Activated naive CD4-positive, alpha-beta T cell treated with anti-CD3 and anti-CD28 coated beads for 36 hours (primary cell): Measurements from ENCODE around the gene UBA1. TPM values are rescaled to one million over a fixed set of nuclear protein-coding genes. Genes with fewer than 3 reads are reported as not detected.

Experiments used
- CTCF ChIA-PET: fragments of 350-600 bp; sonication (Branson Sonifier 250); formaldehyde crosslinking; loops from one replicate; lab custom pipeline; 2021; ENCODE audit warnings: antibody characterized with exemption; lab: Charles Lee
- DNase-seq: peaks from one replicate; pipeline ENCODE4 v3.0.0-alpha.2; 2020
- H3K27ac Mint-ChIP-seq: one replicate; pipeline ENCODE4 v1.8.0; 2021; ENCODE audit warnings: mild to moderate bottlenecking, mixed read lengths
- H3K27me3 Mint-ChIP-seq: one replicate; pipeline ENCODE4 v1.8.0; 2021; ENCODE audit warnings: low read depth, mixed read lengths
- H3K36me3 Mint-ChIP-seq: one replicate; pipeline ENCODE4 v1.8.0; 2021; ENCODE audit warnings: low read depth, mixed read lengths
- H3K4me1 Mint-ChIP-seq: one replicate; pipeline ENCODE4 v1.8.0; 2021; ENCODE audit warnings: low read depth, mixed read lengths
- H3K4me3 Mint-ChIP-seq: one replicate; pipeline ENCODE4 v1.8.0; 2021; ENCODE audit warnings: mild to moderate bottlenecking, moderate library complexity, mixed read lengths
- H3K9me3 Mint-ChIP-seq: one replicate; pipeline ENCODE4 v1.8.0; 2021; ENCODE audit warnings: mixed read lengths
- intact Hi-C: fragments of 100-400 bp; cut with micrococcal nuclease; formaldehyde crosslinking; loops from one replicate; pipeline ENCODE4 v1.15.1; 2023
- total RNA-seq, 2 experiments: library from RNA; stranded (reverse); gene quantifications; one replicate each; pipeline ENCODE4 v1.2.3, GENCODE V29; 2021

UBA1 gene
- total RNA-seq, 2 experiments from 2014 or later = 246 to 251 TPM

GRCh38 chrX:47184486-47184885 lies 9.1 kb upstream of the UBA1 start:
- Mint-ChIP-seq H3K27ac (no peak overlapping the region), H3K27me3 (no peaks in the 10 kb centered on the region), H3K4me1 (peaks cover 17% of the 10 kb centered on the region), H3K9me3 (no peaks in the 10 kb centered on the region), H3K4me3 (no peak overlapping the region), H3K36me3 (peaks cover 6% of the 10 kb centered on the region)
- no peak for DNase-seq
- intact Hi-C loops = no loop called here
- CTCF ChIA-PET = no interaction called here

DNA sequence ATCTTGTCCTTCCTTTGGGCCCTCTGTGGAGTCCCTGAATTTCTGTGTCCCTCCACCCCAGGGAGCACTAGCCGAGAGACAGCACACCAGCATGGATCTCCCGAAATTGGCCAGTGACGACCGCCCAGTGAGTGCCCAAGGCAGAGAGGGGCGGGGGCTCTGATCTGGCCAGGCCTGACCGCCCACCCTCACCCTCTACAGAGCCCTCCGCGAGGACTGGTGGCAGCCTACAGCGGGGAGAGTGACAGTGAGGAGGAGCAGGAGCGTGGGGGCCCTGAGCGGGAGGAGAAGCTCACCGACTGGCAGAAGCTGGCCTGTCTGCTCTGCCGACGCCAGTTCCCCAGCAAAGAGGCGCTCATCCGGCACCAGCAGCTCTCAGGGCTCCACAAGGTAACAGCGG lies 8.4 kb upstream of the UBA1 start:
- peak overlapping the region; percentile 3 for H3K27ac Mint-ChIP-seq
- H3K4me1 Mint-ChIP-seq = peaks cover 20% of the 10 kb centered on the region
- H3K27me3 Mint-ChIP-seq = no peaks in the 10 kb centered on the region
- intact Hi-C loops = no loop called here
- no peaks in the 10 kb centered on the region for H3K9me3 Mint-ChIP-seq
- peaks cover 5% of the 10 kb centered on the region for H3K36me3 Mint-ChIP-seq
- no peak for DNase-seq
- H3K4me3 Mint-ChIP-seq = no peak overlapping the region
- CTCF ChIA-PET = no interaction called here

DNA sequence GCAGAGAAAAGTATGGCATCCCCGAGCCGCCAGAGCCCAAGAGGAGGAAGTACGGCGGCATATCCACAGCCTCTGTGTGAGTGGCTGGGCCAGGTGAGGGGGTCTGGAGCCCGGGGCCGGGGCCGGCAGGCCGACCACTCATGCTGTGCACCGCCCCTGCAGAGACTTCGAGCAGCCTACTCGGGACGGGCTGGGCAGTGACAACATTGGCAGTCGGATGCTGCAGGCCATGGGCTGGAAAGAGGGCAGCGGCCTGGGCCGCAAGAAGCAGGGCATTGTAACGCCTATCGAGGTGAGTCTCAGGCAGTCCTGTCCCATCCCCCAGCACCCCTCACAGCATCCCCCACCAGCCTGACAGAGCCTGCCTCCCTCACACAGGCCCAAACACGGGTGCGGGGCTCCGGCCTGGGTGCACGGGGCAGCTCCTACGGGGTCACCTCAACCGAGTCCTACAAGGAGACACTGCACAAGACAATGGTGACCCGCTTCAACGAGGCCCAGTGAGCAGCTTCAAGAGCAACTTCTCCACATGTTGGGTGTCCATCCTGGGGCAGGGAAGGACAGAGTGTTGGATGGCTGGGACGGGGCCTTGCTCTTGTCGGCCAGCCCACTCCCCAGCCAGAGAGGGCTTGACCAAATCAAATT lies 7.4 kb upstream of the UBA1 start:
- Mint-ChIP-seq H3K27me3 (no peaks in the 10 kb centered on the region), H3K4me3 (no peak overlapping the region), H3K4me1 (peaks cover 23% of the 10 kb centered on the region), H3K27ac (peak overlapping the region; percentile 3), H3K9me3 (no peaks in the 10 kb centered on the region), H3K36me3 (peaks cover 5% of the 10 kb centered on the region)
- CTCF ChIA-PET = no interaction called here
- intact Hi-C loops = no loop called here
- DNase-seq = no peak

DNA sequence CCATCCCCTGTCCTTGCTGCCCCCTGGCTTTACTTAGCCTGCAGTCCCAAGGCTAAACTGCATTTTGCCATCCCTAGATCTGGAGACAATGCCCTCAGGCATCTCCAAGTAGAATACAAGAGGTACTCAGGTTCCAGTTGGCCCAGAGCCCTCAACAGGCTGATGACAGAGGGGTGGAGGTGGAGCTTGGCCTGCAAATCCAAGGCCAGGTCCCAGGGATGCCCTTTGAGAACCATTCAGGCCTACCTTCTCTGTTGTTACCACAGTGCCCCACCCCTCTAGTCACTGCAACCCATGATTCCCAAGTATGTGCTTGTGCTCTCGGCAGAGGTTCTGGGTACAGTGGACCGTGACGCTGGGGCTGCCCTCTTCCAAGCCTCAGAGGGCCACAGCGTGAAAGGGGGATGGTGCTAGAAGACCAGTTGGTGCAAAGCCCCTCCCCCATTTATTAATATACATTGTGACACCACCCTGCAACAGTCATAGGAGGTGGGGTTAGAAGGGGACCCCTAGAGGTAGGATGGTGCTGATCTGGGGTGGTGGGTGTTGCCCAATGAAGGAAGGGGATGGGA lies 6.4 kb upstream of the UBA1 start:
- no peak for DNase-seq
- H3K27me3 Mint-ChIP-seq = no peaks in the 10 kb centered on the region
- H3K27ac Mint-ChIP-seq = no peak overlapping the region
- peaks cover 23% of the 10 kb centered on the region for H3K4me1 Mint-ChIP-seq
- CTCF ChIA-PET = interaction anchor here (1.5 kb wide), 1 partner anchor 42 kb away, joined by 3 read pairs; the partner anchor contains the start of genes NDUFB11 and RBM10
- H3K36me3 Mint-ChIP-seq = peaks cover 1% of the 10 kb centered on the region
- H3K4me3 Mint-ChIP-seq = no peak overlapping the region
- H3K9me3 Mint-ChIP-seq = no peaks in the 10 kb centered on the region
- intact Hi-C loops = no loop called here

GRCh38 chrX:47189906-47190305 lies 3.7 kb upstream of the UBA1 start:
- CTCF ChIA-PET = interaction anchor here (0.8 kb wide), 1 partner anchor 45 kb away, joined by 3 read pairs; the partner anchor contains the start of gene RBM10
- Mint-ChIP-seq H3K27me3 (no peaks in the 10 kb centered on the region), H3K4me1 (peaks cover 39% of the 10 kb centered on the region), H3K9me3 (no peaks in the 10 kb centered on the region), H3K27ac (no peak overlapping the region), H3K4me3 (no peak overlapping the region), H3K36me3 (peaks cover 7% of the 10 kb centered on the region)
- no peak for DNase-seq
- intact Hi-C loops = loop anchor here (1.0 to 5.0 kb wide), 3 partner anchors 61 to 837 kb away; no protein-coding TSS in a partner anchor

DNA sequence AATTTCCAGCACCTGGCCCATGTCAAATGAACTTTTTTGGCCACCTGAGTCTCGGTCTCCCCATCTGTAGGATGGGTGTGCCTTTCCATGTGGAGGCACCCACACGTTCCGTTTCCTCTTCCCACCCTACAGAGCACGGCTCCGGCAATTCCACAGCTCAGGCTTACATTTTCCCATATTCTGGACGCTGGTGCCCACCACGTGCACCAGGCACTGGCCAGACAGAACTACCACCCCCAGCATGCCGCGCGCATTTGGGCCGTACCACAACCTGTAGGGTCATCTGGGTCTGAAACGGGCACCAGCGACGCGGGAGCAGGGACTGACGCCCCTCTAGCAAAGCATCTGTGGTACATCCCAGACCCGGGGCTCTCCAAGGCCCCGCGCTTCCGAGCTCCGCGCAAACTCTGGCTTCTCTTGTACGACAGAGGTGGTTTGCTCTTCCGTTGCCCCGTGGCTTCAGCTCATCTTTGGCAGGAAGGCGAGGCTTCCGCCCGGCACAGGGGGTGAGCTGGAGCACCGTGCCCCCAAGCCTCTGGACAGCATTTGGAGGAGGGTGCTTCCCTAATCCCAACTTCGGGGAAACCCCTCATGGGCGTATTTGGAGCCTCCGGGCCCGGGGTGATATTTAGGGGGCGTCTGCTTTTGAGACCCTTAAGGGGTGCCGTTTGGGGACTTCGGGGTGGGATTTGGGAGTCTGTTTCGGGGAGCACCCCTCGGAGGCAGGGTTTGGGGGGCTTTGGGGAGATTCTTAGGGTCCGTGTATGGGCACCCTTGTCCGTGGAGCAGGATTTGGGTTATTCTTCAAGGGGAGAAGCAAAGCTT lies 3.0 kb upstream of the UBA1 start:
- Mint-ChIP-seq H3K27ac (peak overlapping the region; percentile 92), H3K4me3 (peak overlapping the region; percentile 91)

DNA sequence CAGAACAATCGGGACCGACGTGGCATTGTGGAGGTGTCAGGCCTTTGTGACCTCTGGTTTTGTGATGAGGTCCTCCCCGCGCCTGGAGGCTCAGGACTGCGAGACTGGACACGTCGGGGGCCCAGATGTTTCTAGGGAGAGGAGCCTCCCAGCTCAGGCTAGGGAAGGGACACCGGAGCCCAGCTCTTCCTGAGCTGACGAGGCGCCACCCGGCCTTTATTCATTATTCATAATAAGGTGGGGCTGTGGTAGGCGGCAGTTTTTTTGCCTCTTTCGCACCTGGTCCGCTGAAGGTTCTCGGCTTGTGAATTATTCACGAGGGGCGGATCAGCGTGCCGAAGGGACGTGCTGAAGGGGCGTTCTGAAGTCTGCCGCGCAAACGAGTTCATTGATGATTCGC lies 2.3 kb upstream of the UBA1 start:
- Mint-ChIP-seq H3K27ac (peak overlapping the region; percentile 92), H3K4me1 (peaks cover 52% of the 10 kb centered on the region)
- CTCF ChIA-PET = interaction anchor here (0.5 to 2.3 kb wide), 5 partner anchors 42 to 292 kb away, joined by 3 to 9 read pairs (median 3); partner anchors contain the start of gene USP11

More for the DNA sequence above, 3.0 kb upstream of the UBA1 start:
- Mint-ChIP-seq H3K27me3 (no peaks in the 10 kb centered on the region), H3K4me1 (peaks cover 45% of the 10 kb centered on the region), H3K9me3 (no peaks in the 10 kb centered on the region), H3K36me3 (peaks cover 10% of the 10 kb centered on the region)
- DNase-seq = peak; percentile 89
- intact Hi-C loops = loop anchor here (1.0 to 5.0 kb wide), 3 partner anchors 61 to 837 kb away; no protein-coding TSS in a partner anchor
- CTCF ChIA-PET = interaction anchor here (0.6 to 2.3 kb wide), 3 partner anchors 42 to 198 kb away, joined by 3 to 9 read pairs (median 4); partner anchors contain the start of gene USP11

GRCh38 chrX:47191806-47192401 lies 1.7 kb upstream of the UBA1 start:
- intact Hi-C loops = loop anchor here (2.0 to 5.0 kb wide), 4 partner anchors 175 to 835 kb away; partner anchors contain the start of genes ELK1 and ZNF41
- Mint-ChIP-seq H3K4me1 (peaks cover 58% of the 10 kb centered on the region), H3K4me3 (peak overlapping the region; percentile 91), H3K9me3 (no peaks in the 10 kb centered on the region), H3K27me3 (no peaks in the 10 kb centered on the region), H3K27ac (peak overlapping the region; percentile 92), H3K36me3 (peaks cover 19% of the 10 kb centered on the region)
- CTCF ChIA-PET = interaction anchor here (0.5 to 2.3 kb wide), 4 partner anchors 97 to 292 kb away, joined by 3 to 9 read pairs (median 4); no protein-coding TSS in a partner anchor
- no peak for DNase-seq

More for the DNA sequence above, 2.3 kb upstream of the UBA1 start:
- Mint-ChIP-seq H3K4me3 (peak overlapping the region; percentile 91), H3K9me3 (no peaks in the 10 kb centered on the region), H3K27me3 (no peaks in the 10 kb centered on the region), H3K36me3 (peaks cover 15% of the 10 kb centered on the region)
- intact Hi-C loops = loop anchor here (5.0 kb wide), 2 partner anchors 176 to 836 kb away; no protein-coding TSS in a partner anchor
- peak; percentile 66 for DNase-seq

GRCh38 chrX:47194194-47194787 lies 662 bp downstream of the UBA1 start:
- intact Hi-C loops = loop anchor here (5.0 kb wide), 2 partner anchors 173 to 833 kb away; no protein-coding TSS in a partner anchor
- Mint-ChIP-seq H3K4me1 (peaks cover 54% of the 10 kb centered on the region), H3K27ac (peak overlapping the region; percentile 94), H3K27me3 (no peaks in the 10 kb centered on the region), H3K4me3 (peak overlapping the region; percentile 94), H3K36me3 (peaks cover 26% of the 10 kb centered on the region), H3K9me3 (no peaks in the 10 kb centered on the region)
- no peak for DNase-seq
- CTCF ChIA-PET = interaction anchor here (1.8 kb wide), 1 partner anchor 118 kb away, joined by 5 read pairs; no protein-coding TSS in a partner anchor

DNA sequence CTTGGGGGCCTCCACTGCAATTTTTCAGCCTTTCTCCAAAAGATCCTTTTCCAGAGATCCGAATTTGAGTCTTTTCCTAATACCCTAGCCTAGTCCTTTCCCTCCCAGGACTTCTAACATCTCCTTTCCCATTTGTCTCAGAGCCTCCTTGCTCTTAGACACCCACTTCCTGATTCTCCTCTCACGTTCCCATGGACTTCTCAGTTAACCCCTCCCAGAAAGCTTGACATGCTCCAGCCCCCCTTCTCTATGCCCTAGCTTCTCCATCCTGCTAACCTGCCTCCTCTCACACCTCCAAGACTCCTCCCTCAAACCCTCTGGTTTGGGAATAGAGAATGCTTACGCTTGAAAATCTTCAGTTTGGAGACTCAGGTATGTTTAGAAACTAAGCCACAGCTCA lies 2.5 kb downstream of the UBA1 start:
- Mint-ChIP-seq H3K36me3 (peaks cover 31% of the 10 kb centered on the region), H3K4me3 (peak overlapping the region; percentile 94), H3K4me1 (peaks cover 46% of the 10 kb centered on the region), H3K27me3 (no peaks in the 10 kb centered on the region), H3K9me3 (no peaks in the 10 kb centered on the region), H3K27ac (peak overlapping the region; percentile 71)
- intact Hi-C loops = no loop called here
- no peak for DNase-seq
- CTCF ChIA-PET = interaction anchor here (0.5 to 1.8 kb wide), 3 partner anchors 116 to 1384 kb away, joined by 3 to 5 read pairs (median 3); no protein-coding TSS in a partner anchor

GRCh38 chrX:47197526-47197925 lies 3.9 kb downstream of the UBA1 start:
- Mint-ChIP-seq H3K4me3 (no peak overlapping the region), H3K9me3 (no peaks in the 10 kb centered on the region), H3K27ac (peak overlapping the region; percentile 71), H3K4me1 (peaks cover 45% of the 10 kb centered on the region), H3K36me3 (peaks cover 36% of the 10 kb centered on the region), H3K27me3 (no peaks in the 10 kb centered on the region)
- intact Hi-C loops = no loop called here
- CTCF ChIA-PET = no interaction called here
- no peak for DNase-seq
